Breast epithelium (tissue), 3 donors: Measurements from ENCODE around the gene SFXN3.

Experiments
- POLR2AphosphoS5 ChIP-seq, 3 donors: sonication (generic); formaldehyde crosslinking; IDR thresholded peaks; one replicate each; pipeline ENCODE4 v1.6.1; 2017; ENCODE audit warnings: antibody characterized with exemption in 3 of 3
- TF ChIP-seq, protein P1 (sequence below), 3 donors: fragments of 450-650 bp; IDR thresholded peaks; one replicate each; pipeline ENCODE4 v1.5.1; 2016 to 2017; ENCODE audit warnings: antibody characterized with exemption in 3 of 3, mild to moderate bottlenecking in 3 of 3, moderate library complexity in 3 of 3

DNA sequence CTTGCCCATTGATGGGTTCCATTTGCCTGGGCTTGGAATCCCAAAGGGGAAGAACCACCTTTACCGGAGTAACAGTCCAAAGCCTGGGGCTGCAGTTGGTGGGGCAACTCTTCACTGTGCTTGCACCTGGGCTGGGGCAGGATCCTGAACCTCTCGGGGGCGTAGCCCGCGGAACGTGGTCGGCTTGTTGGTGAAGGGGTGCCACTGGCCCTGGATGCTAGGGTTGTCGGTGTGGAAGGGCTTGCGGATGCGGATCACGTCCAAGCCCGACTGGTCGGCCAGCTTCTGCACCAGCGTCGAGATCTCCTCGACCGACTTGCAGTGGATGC is 44.4 kb upstream of the SFXN3 start:
- TF ChIP-seq POLR2AphosphoS5 (IDR thresholded peaks at IDR 0.05), result no peak
- TF ChIP-seq, protein P1, sequence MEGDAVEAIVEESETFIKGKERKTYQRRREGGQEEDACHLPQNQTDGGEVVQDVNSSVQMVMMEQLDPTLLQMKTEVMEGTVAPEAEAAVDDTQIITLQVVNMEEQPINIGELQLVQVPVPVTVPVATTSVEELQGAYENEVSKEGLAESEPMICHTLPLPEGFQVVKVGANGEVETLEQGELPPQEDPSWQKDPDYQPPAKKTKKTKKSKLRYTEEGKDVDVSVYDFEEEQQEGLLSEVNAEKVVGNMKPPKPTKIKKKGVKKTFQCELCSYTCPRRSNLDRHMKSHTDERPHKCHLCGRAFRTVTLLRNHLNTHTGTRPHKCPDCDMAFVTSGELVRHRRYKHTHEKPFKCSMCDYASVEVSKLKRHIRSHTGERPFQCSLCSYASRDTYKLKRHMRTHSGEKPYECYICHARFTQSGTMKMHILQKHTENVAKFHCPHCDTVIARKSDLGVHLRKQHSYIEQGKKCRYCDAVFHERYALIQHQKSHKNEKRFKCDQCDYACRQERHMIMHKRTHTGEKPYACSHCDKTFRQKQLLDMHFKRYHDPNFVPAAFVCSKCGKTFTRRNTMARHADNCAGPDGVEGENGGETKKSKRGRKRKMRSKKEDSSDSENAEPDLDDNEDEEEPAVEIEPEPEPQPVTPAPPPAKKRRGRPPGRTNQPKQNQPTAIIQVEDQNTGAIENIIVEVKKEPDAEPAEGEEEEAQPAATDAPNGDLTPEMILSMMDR (IDR thresholded peaks at IDR 0.05), result no peak
